ENCODE measurements around the gene NUBP2. TPM values are rescaled to one million over a fixed set of nuclear protein-coding genes. Genes with fewer than 3 reads are reported as not detected.

NUBP2 gene, protein sequence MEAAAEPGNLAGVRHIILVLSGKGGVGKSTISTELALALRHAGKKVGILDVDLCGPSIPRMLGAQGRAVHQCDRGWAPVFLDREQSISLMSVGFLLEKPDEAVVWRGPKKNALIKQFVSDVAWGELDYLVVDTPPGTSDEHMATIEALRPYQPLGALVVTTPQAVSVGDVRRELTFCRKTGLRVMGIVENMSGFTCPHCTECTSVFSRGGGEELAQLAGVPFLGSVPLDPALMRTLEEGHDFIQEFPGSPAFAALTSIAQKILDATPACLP
- total RNA-seq (ENCODE audit: unreplicated experiment): 49.8 TPM
- long read RNA-seq, transcript NUBP2-215 (6 exons, 1,173 nt): minor isoform, 22 of 94 reads
- long read RNA-seq, transcript NUBP2-201 (7 exons, 1,413 nt): major isoform, 62 of 94 reads
- long read RNA-seq, partial matches to known transcripts: 2 of 94 reads
- long read RNA-seq, other reads (novel, unspliced or antisense): 6 of 94 reads

DNA sequence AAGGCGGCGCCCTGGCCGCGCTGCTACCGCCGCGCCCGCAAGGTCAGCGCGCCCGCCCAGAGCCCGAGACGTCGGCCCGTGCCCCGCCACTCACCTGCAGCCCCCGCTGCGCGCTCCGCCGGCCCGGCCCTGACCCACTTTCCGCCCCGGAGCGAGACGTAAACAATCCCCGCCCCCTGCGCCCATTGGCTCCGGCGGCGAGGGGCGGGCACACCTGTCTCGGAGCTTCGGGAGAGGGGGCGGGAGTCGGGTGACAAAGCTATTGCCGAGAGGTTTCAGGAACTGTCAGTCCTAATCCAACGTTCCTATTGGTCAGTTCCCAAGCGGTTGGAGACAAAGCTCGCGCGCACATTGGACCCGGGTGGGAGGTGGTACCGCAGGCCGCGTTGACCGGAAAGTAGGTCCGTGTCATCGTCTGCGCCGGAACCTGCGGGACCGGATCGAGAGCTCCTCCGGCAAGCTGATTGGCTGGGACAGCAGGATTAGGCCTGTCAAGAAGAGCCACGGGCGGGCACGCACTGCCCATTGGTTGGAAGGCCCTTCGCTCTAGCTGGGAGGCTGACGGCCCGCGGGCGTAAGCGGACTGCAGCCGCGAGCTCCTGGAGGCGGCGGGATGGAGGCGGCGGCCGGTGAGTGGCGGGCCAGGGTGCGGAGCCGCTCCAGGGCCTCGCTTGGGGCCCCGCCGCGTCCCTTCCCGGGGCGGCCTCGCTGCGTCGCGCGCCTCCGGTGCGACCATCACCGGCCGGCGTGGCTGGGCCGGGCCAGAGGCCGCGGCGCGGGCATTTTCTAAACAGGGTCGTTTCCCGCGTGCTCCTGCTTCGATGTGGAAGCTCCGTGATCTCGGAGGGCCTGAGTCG, at the start of gene NUBP2, which contains the start of gene SPSB3:
TSS of gene NUBP2 (plus strand) at position 553 of the 857 bp plus-strand sequence. CDS start at position 614, 61 bp downstream.
TSS of gene SPSB3 (minus strand) at position 164 of the 857 bp plus-strand sequence. CDS start 1,088 bp downstream, outside the sequence.
- TF ChIP-seq, protein P1, sequence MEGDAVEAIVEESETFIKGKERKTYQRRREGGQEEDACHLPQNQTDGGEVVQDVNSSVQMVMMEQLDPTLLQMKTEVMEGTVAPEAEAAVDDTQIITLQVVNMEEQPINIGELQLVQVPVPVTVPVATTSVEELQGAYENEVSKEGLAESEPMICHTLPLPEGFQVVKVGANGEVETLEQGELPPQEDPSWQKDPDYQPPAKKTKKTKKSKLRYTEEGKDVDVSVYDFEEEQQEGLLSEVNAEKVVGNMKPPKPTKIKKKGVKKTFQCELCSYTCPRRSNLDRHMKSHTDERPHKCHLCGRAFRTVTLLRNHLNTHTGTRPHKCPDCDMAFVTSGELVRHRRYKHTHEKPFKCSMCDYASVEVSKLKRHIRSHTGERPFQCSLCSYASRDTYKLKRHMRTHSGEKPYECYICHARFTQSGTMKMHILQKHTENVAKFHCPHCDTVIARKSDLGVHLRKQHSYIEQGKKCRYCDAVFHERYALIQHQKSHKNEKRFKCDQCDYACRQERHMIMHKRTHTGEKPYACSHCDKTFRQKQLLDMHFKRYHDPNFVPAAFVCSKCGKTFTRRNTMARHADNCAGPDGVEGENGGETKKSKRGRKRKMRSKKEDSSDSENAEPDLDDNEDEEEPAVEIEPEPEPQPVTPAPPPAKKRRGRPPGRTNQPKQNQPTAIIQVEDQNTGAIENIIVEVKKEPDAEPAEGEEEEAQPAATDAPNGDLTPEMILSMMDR (IDR thresholded peaks at IDR 0.05; ENCODE audit: unreplicated experiment): no peak
- Mint-ChIP-seq H3K4me3 (ENCODE audit: unreplicated experiment) (peak within 1 kb of the TSS; percentile 96), H3K27ac (ENCODE audit: unreplicated experiment) (peak within 1 kb of the TSS; percentile 77), H3K36me3 (ENCODE audit: low read depth, unreplicated experiment) (no peaks in the 10 kb centered on the region), H3K9me3 (ENCODE audit: unreplicated experiment) (no peaks in the 10 kb centered on the region), H3K4me1 (ENCODE audit: unreplicated experiment) (peaks cover 13% of the 10 kb centered on the region), H3K27me3 (ENCODE audit: unreplicated experiment) (peaks cover 6% of the 10 kb centered on the region)
- peak; percentile 98 for DNase-seq (ENCODE audit: low spot score)

DNA sequence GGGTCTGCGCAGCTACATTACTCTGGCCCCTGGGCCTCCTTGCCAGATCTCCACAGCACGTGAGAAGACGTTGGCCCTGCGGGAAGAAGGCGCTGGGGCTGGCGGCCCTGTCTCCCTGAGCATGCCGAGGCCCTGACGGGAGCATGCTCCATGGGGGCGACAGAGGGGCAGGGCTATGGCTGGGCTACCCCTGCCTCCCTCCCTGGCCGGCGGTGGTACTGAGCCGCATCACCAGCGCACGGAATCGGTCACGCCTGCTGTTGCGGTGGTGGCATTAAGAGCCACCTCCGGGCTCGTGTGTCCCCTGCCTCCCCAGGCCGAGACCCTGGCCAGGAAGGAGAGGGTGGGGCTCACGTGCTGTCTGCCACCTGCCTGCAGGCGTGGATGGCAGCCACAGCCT, 48.6 kb upstream of the NUBP2 start:
- TF ChIP-seq, protein P1 (IDR thresholded peaks at IDR 0.05; ENCODE audit: unreplicated experiment): no peak
- no peak for DNase-seq (ENCODE audit: low spot score)
- Mint-ChIP-seq H3K27ac (ENCODE audit: unreplicated experiment) (no peak overlapping the region), H3K9me3 (ENCODE audit: unreplicated experiment) (no peaks in the 10 kb centered on the region), H3K4me1 (ENCODE audit: unreplicated experiment) (peaks cover 5% of the 10 kb centered on the region), H3K4me3 (ENCODE audit: unreplicated experiment) (no peak overlapping the region), H3K27me3 (ENCODE audit: unreplicated experiment) (peaks cover 7% of the 10 kb centered on the region), H3K36me3 (ENCODE audit: low read depth, unreplicated experiment) (peaks cover 11% of the 10 kb centered on the region)

DNA sequence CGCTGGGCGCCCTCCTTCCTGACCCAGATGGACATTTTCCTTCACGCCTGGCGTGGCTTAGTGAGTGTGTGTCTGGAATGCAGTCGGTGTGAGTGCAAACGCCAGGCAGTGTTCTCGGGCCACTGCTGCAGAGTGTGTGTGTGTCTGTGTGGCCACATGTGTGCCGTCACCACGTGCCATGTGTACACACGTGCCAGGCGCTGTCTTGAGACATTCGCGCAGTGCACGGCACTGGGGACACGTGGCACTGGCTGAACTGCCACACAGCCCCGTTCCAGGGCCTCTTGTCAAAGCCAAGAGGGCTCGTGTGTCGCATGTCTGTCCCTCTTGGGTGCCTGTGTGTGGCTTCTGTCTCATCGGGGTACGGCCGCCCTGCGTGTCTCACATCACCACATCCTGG, 47.9 kb upstream of the NUBP2 start:
- Mint-ChIP-seq H3K4me3 (ENCODE audit: unreplicated experiment) (peak overlapping the region; percentile 83), H3K4me1 (ENCODE audit: unreplicated experiment) (peaks cover 5% of the 10 kb centered on the region), H3K27ac (ENCODE audit: unreplicated experiment) (no peak overlapping the region), H3K27me3 (ENCODE audit: unreplicated experiment) (peaks cover 7% of the 10 kb centered on the region), H3K9me3 (ENCODE audit: unreplicated experiment) (no peaks in the 10 kb centered on the region), H3K36me3 (ENCODE audit: low read depth, unreplicated experiment) (peaks cover 9% of the 10 kb centered on the region)
- DNase-seq (ENCODE audit: low spot score): no peak
- TF ChIP-seq, protein P1 (IDR thresholded peaks at IDR 0.05; ENCODE audit: unreplicated experiment): no peak

DNA sequence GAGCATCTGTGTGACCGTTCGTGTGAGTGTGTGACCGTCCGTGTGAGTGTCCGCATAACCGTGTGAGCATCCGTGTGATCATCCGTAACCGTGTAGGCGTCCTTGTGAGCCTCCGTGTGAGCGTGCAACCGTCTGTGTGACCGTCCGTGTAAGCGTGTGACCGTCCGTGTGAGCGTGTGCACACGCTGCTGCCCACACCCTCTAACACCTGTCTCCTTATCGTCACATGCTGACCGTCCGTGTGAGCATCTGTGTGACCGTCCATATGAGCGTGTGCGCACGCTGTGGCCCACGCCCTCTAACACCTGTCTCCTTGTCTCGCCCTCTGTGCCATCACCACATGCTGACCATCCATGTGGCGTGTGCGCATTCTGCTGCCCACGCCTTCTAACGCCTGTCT, 42.5 kb upstream of the NUBP2 start:
- Mint-ChIP-seq H3K9me3 (ENCODE audit: unreplicated experiment) (no peaks in the 10 kb centered on the region), H3K36me3 (ENCODE audit: low read depth, unreplicated experiment) (peaks cover 8% of the 10 kb centered on the region), H3K27ac (ENCODE audit: unreplicated experiment) (no peak overlapping the region), H3K27me3 (ENCODE audit: unreplicated experiment) (peaks cover 2% of the 10 kb centered on the region), H3K4me1 (ENCODE audit: unreplicated experiment) (peaks cover 2% of the 10 kb centered on the region), H3K4me3 (ENCODE audit: unreplicated experiment) (no peak overlapping the region)
- DNase-seq (ENCODE audit: low spot score): no peak
- TF ChIP-seq, protein P1 (IDR thresholded peaks at IDR 0.05; ENCODE audit: unreplicated experiment): no peak

Measured in endothelial cell (in vitro differentiated cells).